ENCODE data around the gene HRH2.
"Not testable (repeated sequence)": the region's sequence is repeated elsewhere in the genome, so short reads cannot be mapped to it uniquely, and the experiment has no call there.

The HRH2 gene

DNA sequence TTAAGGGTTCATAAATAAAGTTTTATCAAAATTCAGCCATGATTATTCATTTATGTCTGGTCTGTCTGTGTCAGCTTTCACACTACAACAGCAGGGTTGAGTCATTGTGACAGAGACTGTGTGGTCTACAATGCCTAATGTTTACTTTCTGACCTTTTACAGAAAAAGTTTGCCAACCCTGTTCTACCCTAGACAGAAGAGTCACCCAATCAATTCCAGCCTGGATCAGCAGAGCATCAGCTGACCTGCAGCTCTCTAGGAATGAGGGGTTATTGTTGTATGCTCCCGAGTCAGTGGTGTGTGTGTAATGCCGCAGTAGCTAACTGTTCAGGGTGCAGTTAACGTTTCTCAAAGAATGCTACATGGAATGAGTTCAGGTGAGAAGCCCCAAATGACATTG, 87.3 kb downstream of the HRH2 start:
- no peak for DNase-seq

DNA sequence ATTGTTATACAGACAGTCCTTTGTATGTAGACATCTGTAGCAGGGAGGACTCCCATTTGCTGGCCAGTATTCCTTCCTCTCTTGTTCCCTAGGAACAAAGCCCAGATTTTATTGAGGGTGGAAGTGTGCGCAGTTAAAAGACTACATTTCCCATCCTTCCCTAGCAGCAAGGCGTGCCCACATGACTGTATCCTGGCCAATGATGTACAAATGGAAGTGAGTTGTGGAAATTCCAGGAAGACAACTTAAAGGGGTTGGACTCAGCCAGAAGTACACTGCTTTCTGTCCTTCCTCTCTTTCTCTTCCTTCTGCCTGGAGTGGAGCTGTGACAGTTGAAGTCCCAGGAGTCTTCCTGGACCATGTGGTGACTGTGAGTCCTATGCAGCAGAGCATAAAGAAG, 89.0 kb downstream of the HRH2 start:
- DNase-seq: no peak

DNA sequence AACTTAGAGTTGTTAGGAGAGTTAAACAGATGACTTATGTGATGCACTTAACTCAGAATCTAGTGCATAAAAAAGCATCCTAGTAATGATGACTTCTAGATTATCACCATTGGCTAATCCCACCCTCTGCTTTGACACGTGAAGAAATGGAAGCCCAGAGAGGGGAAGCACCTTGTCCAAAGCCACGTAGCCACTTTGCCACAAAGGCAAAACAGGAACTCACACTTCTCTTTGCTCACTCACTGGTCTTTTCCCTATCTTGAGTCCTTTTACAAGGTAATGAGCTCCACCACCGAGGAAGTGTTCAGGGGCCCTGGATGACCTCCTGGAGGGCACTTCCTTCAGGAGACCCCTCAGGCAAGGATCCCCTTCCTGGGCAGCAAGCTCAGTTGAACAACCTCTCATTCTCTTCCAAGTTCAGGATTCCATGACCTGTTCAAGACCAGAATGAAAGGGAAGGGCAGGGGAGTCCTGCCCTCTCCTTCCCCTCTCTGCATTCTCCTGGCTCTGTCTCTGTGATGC, 89.7 kb downstream of the HRH2 start:
- no peak for DNase-seq

DNA sequence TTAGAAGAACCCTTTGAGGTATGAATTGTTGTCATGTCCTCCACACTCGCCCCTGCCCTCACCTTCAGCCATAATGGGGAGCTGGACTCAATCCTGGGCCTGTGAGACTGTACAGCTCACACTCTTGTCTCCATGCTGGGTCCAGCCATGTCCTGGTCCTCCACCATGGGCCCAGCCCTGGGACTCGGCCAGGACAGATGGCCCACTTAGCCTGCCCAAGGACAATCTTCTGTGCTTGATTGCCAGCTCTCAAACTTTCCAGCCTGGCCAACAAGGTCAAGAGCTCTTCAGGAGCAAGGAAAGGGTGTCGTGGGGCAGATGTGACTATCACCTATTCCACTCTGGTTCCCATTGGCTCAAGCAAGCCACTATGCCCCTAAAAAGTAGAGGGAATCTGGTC, 90.8 kb downstream of the HRH2 start:
- DNase-seq: no peak

DNA sequence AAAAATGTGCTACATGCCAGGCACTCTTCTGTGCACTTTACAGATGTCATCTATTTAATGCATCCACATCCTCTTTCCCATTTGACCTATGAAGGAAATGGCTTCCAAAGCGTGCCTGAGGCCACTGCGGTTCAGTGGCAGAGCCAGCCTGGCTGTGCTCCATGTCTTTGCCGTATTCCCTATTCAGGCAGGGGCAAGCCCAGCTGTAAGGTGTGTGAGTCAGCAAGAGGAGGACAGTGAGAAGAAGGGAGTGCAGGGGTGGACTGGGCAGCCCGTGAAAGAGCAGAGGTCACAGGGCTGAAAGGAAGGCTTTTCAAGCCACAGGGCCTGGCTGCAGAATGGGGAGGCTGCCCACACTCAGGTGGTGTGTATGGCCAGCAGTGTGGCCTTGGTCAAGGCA, 91.7 kb downstream of the HRH2 start:
- DNase-seq: no peak

DNA sequence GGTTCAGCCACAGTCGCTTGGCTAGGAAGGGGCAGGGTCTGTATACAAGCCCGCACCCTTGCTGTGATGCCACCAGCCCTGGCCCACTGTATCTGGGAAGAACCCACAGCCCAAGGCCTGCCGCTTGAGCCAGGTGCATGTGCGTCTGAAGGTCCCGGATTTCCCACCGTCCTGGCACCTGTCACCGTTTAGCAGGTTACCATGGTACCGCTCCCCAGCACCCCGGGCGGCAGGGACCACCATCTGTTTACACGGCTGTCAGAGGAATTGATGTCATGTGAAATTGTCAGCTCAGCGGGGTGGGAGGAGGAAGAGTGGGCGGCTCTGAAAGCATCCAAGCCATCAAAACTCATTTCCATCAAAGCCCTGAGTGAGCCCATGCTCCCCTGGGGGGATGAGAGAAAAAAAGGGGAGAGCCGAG, 92.7 kb downstream of the HRH2 start:
- no peak for DNase-seq

DNA sequence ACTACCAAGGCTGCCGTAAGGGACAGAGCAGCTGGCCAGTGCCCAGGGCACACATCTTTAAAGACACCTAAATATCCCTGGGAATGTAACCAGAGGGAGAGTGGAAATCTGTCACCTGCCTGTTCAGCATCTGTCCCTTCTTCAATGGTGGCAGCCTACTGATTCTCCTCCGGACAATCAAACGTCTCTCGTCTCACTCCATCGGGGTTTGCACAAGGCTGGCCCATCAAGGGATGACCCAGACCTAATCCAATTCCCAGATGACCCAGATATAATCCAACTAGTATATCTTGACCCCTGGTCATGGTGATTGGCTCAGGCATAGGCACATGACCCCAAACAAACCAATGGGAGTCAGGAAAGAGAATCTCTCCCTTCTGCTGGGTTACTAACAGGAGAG, 93.5 kb downstream of the HRH2 start:
- no peak for DNase-seq

DNA sequence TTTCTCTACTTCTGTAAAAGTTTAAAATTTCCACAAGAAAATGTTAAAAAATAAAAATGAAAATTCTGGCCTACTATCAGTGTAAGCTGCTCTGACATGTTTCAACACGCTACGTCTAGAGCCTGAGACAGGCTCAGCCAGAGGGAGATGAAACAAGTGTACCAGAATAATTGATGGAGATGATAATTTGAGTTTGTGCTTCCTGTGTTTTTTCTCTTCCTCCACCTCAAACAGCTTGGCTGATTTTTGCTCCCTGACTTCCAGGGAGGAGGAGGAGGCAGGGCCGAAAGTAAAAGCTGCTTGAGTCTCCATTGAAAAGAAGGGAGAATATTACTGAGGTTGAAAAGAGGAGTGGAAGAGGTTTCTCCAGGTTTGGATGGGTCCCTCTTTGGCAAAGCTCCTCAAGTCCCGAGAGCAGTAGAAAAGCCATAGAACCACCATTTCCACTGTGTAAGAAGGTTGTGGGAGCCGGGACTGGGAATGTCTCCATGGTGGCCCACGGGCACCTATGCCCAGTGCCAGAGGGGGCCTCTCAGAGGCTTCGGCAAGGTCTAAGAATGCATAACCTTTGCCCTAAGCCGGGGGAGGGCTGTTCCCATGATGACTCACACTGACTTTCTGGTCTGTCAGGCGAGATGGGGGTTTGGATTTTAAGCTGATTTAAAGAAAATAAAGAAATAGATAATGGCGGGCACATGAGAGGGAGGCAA, 95.1 kb downstream of the HRH2 start:
- DNase-seq: no peak

DNA sequence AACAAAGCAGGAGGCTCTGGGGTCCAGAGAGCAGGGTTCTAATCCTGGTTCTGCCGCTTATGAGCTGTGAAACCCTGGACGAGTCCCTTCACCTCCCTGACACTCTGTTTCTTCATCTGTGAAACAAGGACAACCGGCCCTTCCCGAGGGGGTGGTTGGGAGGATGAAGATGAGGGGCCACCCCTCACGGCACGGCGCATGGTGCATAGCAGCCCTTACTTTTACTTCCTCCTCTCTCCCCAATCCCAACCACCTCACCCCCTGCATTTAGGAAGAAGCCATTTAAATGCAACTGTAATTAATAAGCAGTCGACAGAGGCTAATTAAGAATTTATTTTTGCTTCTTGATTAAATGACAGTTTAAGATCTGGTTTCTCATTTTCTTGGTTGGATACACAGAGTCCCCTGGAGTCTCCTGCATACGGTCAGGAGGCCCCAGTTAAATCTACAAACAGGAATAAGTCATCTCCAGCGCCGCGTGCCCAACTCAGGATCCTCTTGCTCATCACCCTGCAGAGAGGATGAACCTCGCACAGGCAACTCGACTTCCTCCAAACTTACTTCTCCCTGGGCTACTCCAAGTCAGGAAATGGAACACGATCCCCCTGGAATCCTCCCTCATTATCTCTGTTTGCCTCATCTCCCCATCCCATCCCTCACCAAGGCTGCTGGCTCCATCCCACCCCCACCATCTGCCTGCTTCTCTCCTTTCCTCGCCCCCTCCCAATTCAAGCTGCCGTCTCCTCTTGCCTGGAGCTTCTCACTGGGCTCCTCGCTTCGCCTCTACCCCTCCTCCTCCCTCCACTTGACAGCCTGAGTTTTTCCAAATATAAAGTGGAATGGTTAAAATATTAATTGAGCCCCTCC, 95.9 kb downstream of the HRH2 start:
- no peak for DNase-seq

DNA sequence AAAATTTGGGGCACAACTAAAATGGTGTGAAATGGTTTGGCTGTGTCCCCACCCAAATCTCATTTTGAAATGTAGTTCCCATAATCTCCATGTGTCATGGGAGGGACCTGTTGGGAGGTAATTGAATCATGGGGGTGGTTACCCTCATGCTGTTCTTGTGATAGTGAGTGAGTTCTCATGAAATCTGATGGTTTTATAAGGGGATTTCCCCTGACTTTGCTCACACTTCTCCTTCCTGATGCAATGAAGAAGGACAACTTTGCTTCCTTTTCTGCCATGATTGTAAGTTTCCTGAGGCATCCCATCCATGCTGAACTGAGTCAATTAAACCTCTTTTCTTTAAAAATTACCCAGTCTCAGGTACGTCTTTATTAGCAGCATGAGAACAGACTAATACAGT, 102.1 kb downstream of the HRH2 start:
- not testable (repeated sequence) for DNase-seq

All from activated T-cell treated with anti-CD3 and anti-CD28 coated beads, Interleukin-2, amount 50 U/mL, for 1 hour (primary cell).